GM18526 (cell line): Measurements from ENCODE around the gene UGT2B11.

Experiments
- POLR2A ChIP-seq: IDR thresholded peaks from 3 replicates; pipeline ENCODE4 v1.6.1; 2011; ENCODE audit not compliant: insufficient read length; ENCODE audit errors: extremely low read depth

The UGT2B11 gene

DNA sequence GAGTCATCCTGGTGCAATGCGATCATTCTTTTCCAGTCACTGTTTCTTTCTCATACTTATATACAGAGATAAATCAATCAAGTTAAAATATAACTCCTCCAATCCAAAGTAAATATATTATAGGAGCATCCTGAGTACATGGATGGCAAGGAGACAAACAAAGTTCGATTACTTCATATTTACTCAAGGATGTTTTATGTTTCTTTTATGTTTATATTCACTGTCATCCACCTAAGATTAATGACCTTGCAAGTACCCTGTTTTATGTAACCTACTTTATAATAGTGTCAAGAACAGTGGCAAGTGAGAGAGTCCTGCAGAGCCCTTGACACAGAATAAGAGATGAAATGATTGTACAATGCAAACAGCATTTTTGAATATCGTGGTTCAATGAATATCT lies at the start of gene UGT2B11:
Gene UGT2B11, minus strand, starts transcription at position 33 of the 400 bp plus-strand sequence. Its CDS starts 26 bp downstream, at position 7.
- TF ChIP-seq POLR2A, result no peak

GRCh38 chr4:69239557-69240168 lies 25.1 kb upstream of the UGT2B11 start:
- TF ChIP-seq POLR2A, result no peak

DNA sequence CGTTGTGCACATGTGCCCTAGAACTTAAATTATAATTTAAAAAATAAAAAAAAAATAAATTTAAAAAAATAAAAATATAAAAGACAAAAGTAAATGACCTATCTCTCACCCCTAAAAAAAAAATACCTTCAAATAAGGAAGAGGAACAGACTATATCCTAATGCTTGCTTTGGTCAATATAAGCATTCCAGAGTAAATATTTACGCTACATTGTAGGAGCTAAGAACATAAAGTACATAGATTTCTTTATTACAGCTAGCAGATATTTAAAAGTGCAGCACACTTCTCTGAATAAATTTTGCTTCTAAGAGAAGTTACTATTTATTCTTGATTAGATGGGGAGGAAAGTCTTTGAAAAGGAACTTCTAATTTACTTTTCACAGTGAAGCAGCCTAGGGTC lies 24.5 kb upstream of the UGT2B11 start:
- no peak for TF ChIP-seq POLR2A

DNA sequence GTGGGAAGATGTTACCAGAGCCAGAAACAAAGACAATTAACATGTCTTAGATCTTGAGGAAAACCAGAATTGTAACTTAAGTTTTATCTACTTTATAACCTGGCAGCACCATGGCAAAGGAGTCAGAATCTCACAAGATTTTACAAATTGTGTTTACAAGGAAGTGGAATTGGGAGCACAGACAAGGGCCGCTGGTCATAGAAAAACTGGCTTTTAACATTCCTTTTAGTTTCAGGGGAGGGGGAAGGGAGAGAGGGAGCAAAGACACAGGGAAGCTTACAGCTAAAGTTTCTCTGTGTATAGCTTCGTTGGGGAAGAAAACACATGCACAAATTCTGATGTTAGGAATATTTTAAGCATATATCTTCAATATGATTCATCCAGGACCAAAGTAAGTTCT lies 10.3 kb upstream of the UGT2B11 start:
- no peak for TF ChIP-seq POLR2A

GRCh38 chr4:69210911-69211310 lies 3.6 kb downstream of the UGT2B11 start:
- no peak for TF ChIP-seq POLR2A

GRCh38 chr4:69196209-69196965 lies 18.2 kb downstream of the UGT2B11 start:
- TF ChIP-seq POLR2A, result no peak

- no peak for TF ChIP-seq POLR2A
These were observed 20.4 kb downstream of the UGT2B11 start for GRCh38 chr4:69194166-69194565.

- TF ChIP-seq POLR2A, result no peak
These were observed 47.2 kb downstream of the UGT2B11 start for GRCh38 chr4:69167300-69167699.

- no peak for TF ChIP-seq POLR2A
These were observed 57.6 kb downstream of the UGT2B11 start for GRCh38 chr4:69156913-69157312.

DNA sequence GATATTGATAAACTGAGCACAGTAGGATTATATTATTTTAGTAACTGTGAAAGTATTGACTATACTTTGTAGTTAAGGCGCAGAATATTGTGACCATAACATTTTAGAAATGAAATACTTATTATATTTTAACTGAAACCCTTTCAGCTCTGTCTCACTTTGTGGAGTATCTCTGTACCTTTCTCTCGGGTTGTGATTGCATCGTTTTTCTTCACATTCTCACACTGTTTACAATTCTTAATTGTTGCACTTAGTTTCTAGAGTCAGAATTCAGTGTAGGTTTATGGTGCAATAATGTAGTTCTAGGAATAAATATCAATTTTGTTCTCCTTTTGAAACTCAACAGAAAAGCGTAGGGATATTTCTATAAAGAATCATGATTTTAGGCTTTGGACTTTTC lies 60.5 kb downstream of the UGT2B11 start:
- no peak for TF ChIP-seq POLR2A
